Neural cell (in vitro differentiated cells): Measurements from ENCODE around the gene KLHL4. TPM values are rescaled to one million over a fixed set of nuclear protein-coding genes. Genes with fewer than 3 reads are reported as not detected.

ENCODE experiments used
- H2AFZ ChIP-seq: fragments of 200-600, 300-800 bp; sonication (generic), shearing (Covaris generic); 2 replicates; pipeline ENCODE4 v1.6.0; 2014; ENCODE audit warnings: low read depth, mild to moderate bottlenecking, antibody characterized with exemption, low read length, moderate library complexity
- H3F3A ChIP-seq: fragments of 200-600 bp; shearing (Covaris generic); 2 replicates; pipeline ENCODE4 v1.6.1; 2016; ENCODE audit warnings: mild to moderate bottlenecking, moderate library complexity, mixed read lengths, antibody characterized with exemption, low read length; ENCODE audit not compliant: insufficient read depth, poor library complexity, severe bottlenecking
- H3K27ac ChIP-seq: fragments of 200-600, 300-800 bp; sonication (generic), shearing (Covaris generic); 2 replicates; pipeline ENCODE4 v1.5.1; 2014; ENCODE audit warnings: mild to moderate bottlenecking, low read length, moderate library complexity
- H3K27me3 ChIP-seq: fragments of 300-800, 200-600 bp; sonication (generic), shearing (Covaris generic); 2 replicates; pipeline ENCODE4 v1.6.0; 2014; ENCODE audit warnings: mild to moderate bottlenecking, low read depth, low read length, moderate library complexity; ENCODE audit not compliant: insufficient read depth
- H3K36me3 ChIP-seq: fragments of 300-800, 200-600 bp; sonication (generic), shearing (Covaris generic); 2 replicates; pipeline ENCODE4 v1.5.1; 2014; ENCODE audit warnings: mild to moderate bottlenecking, antibody characterized with exemption, low read length, moderate library complexity; ENCODE audit not compliant: insufficient read depth
- H3K4me2 ChIP-seq: fragments of 300-800, 200-600 bp; sonication (generic), shearing (Covaris generic); 2 replicates; pipeline ENCODE4 v1.6.0; 2014; ENCODE audit warnings: mild to moderate bottlenecking, low read length
- H3K4me3 ChIP-seq: fragments of 300-800, 200-600 bp; sonication (generic), shearing (Covaris generic); 2 replicates; pipeline ENCODE4 v1.5.1; 2014; ENCODE audit warnings: mild to moderate bottlenecking, low read length, moderate library complexity
- H3K79me2 ChIP-seq: fragments of 200-600 bp; shearing (Covaris generic); replicated peaks from 2 replicates; pipeline ENCODE4 v1.6.0; 2014; ENCODE audit warnings: mild to moderate bottlenecking, low read length, moderate library complexity; ENCODE audit not compliant: insufficient read depth
- H3K9ac ChIP-seq: fragments of 300-800, 200-600 bp; sonication (generic), shearing (Covaris generic); 2 replicates; pipeline ENCODE4 v1.6.1; 2016; ENCODE audit warnings: mild to moderate bottlenecking, low read length, mixed read lengths
- H3K9me2 ChIP-seq: fragments of 200-600 bp; shearing (Covaris generic); 2 replicates; pipeline ENCODE4 v1.6.1; 2016; ENCODE audit warnings: mild to moderate bottlenecking, low read length, mixed read lengths; ENCODE audit not compliant: insufficient read depth
- H3K9me3 ChIP-seq: fragments of 200-600, 300-800 bp; sonication (generic), shearing (Covaris generic); 2 replicates; pipeline ENCODE4 v1.6.1; 2016; ENCODE audit warnings: mild to moderate bottlenecking, mixed run types, low read length, moderate library complexity, mixed read lengths
- H4K20me1 ChIP-seq: fragments of 200-600 bp; shearing (Covaris generic); 2 replicates; pipeline ENCODE4 v1.6.1; 2016; ENCODE audit warnings: mild to moderate bottlenecking, mixed run types; ENCODE audit not compliant: insufficient read depth
- CTCF ChIP-seq: fragments of 450-650 bp; IDR thresholded peaks from 2 replicates; pipeline ENCODE4 v1.5.1; 2014; ENCODE audit warnings: antibody characterized with exemption, mild to moderate bottlenecking, moderate library complexity; ENCODE audit not compliant: poor library complexity, severe bottlenecking
- EP300 ChIP-seq: fragments of 450-650 bp; conservative IDR thresholded peaks from 2 replicates; pipeline ENCODE4 v1.6.1; 2014; ENCODE audit warnings: antibody characterized with exemption, mild to moderate bottlenecking, moderate library complexity; ENCODE audit not compliant: poor library complexity, severe bottlenecking
- EZH2 ChIP-seq: fragments of 200-600, 300-800 bp; shearing (Covaris generic), sonication (generic); IDR thresholded peaks from 2 replicates; pipeline ENCODE4 v1.6.1; 2014; ENCODE audit warnings: antibody characterized with exemption, low read length, borderline replicate concordance, mild to moderate bottlenecking; ENCODE audit not compliant: insufficient read depth, poor library complexity, severe bottlenecking
- MXI1 ChIP-seq: fragments of 450-650 bp; conservative IDR thresholded peaks from 2 replicates; pipeline ENCODE4 v1.6.1; 2014; ENCODE audit warnings: antibody characterized with exemption, mild to moderate bottlenecking; ENCODE audit not compliant: poor library complexity, severe bottlenecking
- POLR2AphosphoS5 ChIP-seq: IDR thresholded peaks from 2 replicates; pipeline ENCODE4 v1.6.1; 2012
- RAD21 ChIP-seq: fragments of 450-650 bp; conservative IDR thresholded peaks from 2 replicates; pipeline ENCODE4 v1.6.1; 2014; ENCODE audit warnings: antibody characterized with exemption, mild to moderate bottlenecking, moderate library complexity
- REST ChIP-seq: IDR thresholded peaks from 2 replicates; pipeline ENCODE4 v1.6.1; 2012; ENCODE audit warnings: borderline replicate concordance
- SMC3 ChIP-seq: fragments of 450-650 bp; conservative IDR thresholded peaks from 2 replicates; pipeline ENCODE4 v1.6.1; 2014; ENCODE audit warnings: antibody characterized with exemption, mild to moderate bottlenecking, moderate library complexity; ENCODE audit not compliant: poor library complexity
- TAF1 ChIP-seq: IDR thresholded peaks from 2 replicates; pipeline ENCODE4 v1.6.1; 2012; ENCODE audit warnings: low read depth
- polyA plus RNA-seq: library from polyadenylated mRNA; depleted of rRNA; stranded (reverse); fragments of >200 nt; gene quantifications from 2 replicates; pipeline ENCODE4 v1.2.3, GENCODE V29; 2014

The KLHL4 gene
- polyA plus RNA-seq, 1 donor from 2014 or later, result 2.8 TPM

DNA sequence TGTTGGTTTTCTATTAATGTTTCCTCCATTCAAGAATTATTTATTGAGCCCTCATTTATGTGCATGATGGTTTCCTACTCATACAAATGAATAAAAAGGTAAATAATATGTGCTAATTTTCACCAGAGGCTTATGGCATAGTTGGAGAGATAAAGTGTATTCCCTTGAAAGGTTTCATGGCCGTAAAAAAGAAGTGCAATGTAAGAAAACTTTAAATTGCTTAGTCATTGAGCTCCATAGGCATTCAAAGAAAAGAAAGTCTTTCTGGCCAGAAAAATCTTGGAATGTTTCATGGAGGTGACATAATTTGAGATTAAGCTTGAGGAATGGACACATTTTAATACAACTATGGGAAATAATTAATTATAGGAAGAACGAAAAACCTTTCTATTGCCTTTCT, 8.7 kb downstream of the KLHL4 start:
- no peaks in the 10 kb centered on the region for H3K27me3 ChIP-seq
- H2AFZ ChIP-seq, result no peak overlapping the region
- no peaks in the 10 kb centered on the region for H3K9me2 ChIP-seq
- no peak overlapping the region for H3K9ac ChIP-seq
- H3K4me3 ChIP-seq, result no peak overlapping the region
- no peak for TF ChIP-seq RAD21
- TF ChIP-seq MXI1, result no peak
- TF ChIP-seq EP300, result no peak
- no peak for TF ChIP-seq CTCF
- TF ChIP-seq SMC3, result no peak
- TF ChIP-seq POLR2AphosphoS5, result no peak
- TF ChIP-seq TAF1, result no peak
- TF ChIP-seq EZH2, result no peak
- TF ChIP-seq REST, result no peak
- H3K79me2 ChIP-seq, result no peaks in the 10 kb centered on the region
- H4K20me1 ChIP-seq, result no peaks in the 10 kb centered on the region
- H3K27ac ChIP-seq, result no peak overlapping the region
- H3K4me2 ChIP-seq, result no peak overlapping the region
- no peaks in the 10 kb centered on the region for H3K9me3 ChIP-seq
- no peaks in the 10 kb centered on the region for H3F3A ChIP-seq
- H3K36me3 ChIP-seq, result no peaks in the 10 kb centered on the region

- no peaks in the 10 kb centered on the region for H3K79me2 ChIP-seq
- no peak overlapping the region for H3K4me3 ChIP-seq
- H3K27me3 ChIP-seq, result no peaks in the 10 kb centered on the region
- H3K9me3 ChIP-seq, result no peaks in the 10 kb centered on the region
- H3K27ac ChIP-seq, result no peak overlapping the region
- H3K9ac ChIP-seq, result no peak overlapping the region
- H3K4me2 ChIP-seq, result no peak overlapping the region
- H2AFZ ChIP-seq, result no peak overlapping the region
- H3K9me2 ChIP-seq, result no peaks in the 10 kb centered on the region
- no peaks in the 10 kb centered on the region for H3K36me3 ChIP-seq
- no peak for TF ChIP-seq TAF1
- TF ChIP-seq EP300, result no peak
- H3F3A ChIP-seq, result no peaks in the 10 kb centered on the region
- H4K20me1 ChIP-seq, result no peaks in the 10 kb centered on the region
Measured at GRCh38 chrX:87528487-87528886, 10.9 kb downstream of the KLHL4 start.

- no peak overlapping the region for H3K9ac ChIP-seq
- no peaks in the 10 kb centered on the region for H3F3A ChIP-seq
- no peaks in the 10 kb centered on the region for H3K9me2 ChIP-seq
- no peak overlapping the region for H3K4me2 ChIP-seq
- no peak overlapping the region for H3K4me3 ChIP-seq
- H3K79me2 ChIP-seq, result no peaks in the 10 kb centered on the region
- H2AFZ ChIP-seq, result no peak overlapping the region
- H3K27ac ChIP-seq, result no peak overlapping the region
- no peaks in the 10 kb centered on the region for H3K9me3 ChIP-seq
- no peaks in the 10 kb centered on the region for H3K27me3 ChIP-seq
- TF ChIP-seq REST, result no peak
- TF ChIP-seq RAD21, result no peak
- no peaks in the 10 kb centered on the region for H4K20me1 ChIP-seq
- H3K36me3 ChIP-seq, result no peaks in the 10 kb centered on the region
Measured at GRCh38 chrX:87571964-87572363, 54.4 kb downstream of the KLHL4 start.
